ENCODE results near the gene CAMK2D.

The CAMK2D gene

DNA sequence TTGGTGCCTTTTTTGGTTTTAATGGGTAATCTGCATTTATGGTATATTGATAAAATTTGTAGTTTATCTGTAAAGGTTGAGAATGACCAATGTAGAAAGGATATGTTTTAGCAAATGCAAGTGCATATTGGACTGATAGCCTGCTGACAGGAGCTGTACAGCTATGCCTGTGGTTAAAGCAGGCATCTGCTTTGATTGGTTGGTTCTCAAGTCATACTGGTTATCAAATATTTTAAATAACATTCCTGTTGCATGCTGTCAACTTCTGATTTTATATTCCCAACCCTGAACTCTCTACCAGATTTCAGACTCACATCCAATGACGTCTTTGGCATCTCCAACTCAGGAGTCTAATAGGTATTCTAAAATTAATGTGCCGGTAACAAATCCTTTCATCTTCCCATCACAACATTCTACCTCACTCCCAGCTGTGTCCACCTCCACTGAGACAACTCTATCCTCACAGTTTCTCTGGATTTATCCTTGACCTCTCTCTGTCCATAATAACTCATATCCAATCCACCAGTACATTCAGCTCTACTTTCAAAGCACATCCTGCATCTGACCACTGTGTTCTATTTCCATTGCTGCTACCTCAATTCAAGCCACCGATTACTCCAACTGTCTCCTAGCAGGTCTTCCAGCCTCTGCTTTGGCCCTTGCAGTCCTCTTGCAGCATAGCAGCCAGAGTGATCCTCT lies 125.7 kb downstream of the CAMK2D start:
- DNase-seq: no peak

DNA sequence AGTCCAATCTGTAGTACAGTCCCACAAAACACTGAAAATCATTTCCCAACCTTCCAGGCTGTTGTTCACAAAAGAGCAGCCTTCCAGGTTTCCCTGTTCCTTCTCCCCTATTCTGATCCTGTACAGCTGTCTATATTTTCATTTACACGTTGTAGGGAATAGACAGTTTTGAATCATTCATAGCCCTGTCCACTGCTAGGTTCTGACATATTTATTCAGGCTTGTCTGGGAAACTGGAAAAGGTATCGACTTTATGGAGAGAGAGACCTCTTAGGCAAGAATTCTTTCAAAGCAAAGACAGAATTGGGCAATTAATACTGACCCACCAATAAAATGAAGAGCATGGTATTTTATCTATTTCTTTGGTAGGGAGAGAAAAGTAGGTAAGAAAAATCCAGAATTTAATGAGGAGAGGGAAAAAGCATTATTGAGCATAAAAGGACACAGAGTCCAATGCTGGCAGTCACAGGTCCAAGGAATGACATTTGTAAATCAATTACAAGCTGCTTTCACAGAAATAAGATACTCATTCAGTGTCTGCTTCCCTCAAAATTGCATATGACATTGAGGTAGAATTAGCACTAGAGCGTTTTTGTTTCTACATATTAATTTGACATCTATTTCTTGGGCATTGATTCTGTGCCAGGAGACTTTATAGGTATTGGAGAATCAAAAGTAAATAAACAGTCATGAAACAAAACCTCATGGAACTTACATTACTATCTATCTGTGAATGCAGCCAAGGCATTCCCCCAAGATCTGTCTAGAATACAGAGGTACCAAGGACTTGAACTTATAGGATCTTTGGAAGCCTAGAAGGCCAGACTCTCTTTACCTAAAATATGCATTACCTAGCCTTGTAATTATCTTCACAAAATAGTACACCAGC lies 127.2 kb downstream of the CAMK2D start:
- DNase-seq: no peak

DNA sequence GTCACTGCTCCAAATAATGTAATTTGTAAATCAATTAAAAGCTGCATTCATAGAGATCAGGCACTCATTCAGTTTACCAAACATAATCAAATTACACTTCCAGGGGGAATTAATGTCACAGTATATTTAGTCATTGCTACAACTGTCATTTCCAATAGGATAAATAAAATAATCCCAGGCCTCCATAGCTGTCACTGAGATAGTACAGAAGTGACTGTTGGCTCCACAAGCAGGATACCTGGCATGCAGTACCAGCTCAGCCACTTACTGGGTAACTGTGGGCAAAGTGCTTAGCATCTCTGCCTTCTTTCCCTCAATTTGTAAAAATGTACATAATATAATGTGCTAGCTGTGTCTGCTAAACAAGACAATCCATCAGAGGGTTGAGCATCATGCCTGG lies 128.1 kb downstream of the CAMK2D start:
- DNase-seq: no peak

GRCh38 chr4:113628711-113629110 lies 132.8 kb downstream of the CAMK2D start:
- DNase-seq: no peak

DNA sequence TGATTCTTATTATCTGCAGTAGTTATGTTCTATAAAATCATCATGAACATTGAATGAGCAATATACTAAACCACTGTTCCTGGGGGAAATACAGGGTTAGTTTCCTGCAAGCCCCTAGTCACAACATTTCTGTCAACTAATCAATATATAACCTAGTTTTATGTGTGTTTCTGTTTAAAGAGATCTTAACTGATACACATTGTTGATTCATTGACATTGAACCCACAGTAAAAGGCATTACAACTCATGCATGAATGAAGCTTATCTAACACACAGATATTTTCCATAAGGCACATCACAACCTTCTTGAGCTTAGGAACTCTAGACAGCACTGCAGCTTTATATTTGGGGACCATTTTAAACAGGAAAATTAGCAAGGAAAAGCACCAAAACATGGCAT lies 134.2 kb downstream of the CAMK2D start:
- DNase-seq: no peak

GRCh38 chr4:113625902-113626301 lies 135.6 kb downstream of the CAMK2D start:
- DNase-seq: no peak

DNA sequence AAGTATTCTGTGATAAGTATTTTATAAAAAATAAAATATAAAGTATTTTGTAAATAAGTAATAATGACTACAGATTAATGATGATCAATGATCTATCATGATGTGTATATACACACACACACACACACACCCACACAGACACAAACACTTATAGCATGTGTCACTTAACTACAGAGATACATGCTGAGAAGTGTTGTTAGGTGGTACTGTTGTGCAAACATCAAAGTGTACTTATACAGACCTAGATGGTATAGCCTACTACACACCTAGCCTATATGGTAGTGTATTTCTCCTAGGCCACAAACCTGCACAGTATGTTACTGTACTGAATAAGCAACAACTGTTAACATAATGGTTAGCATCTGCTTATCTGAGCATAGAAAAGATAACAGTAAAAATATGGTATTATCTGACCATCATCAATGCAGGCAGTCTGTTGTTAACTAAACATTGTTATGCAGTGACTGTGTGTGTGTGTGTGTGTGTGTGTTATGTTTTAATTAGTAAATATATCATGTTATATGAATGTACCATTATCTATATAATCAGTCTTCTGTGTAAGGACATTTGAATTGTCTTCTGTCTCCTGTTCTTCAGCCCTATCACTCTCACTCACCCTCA lies 138.2 kb downstream of the CAMK2D start:
- no peak for DNase-seq

GRCh38 chr4:113621633-113622032 lies 139.9 kb downstream of the CAMK2D start:
- no peak for DNase-seq

GRCh38 chr4:113620032-113620431 lies 141.5 kb downstream of the CAMK2D start:
- DNase-seq: no peak

GRCh38 chr4:113619526-113619925 lies 142.0 kb downstream of the CAMK2D start:
- DNase-seq: no peak

- DNase-seq: no peak
Measured at GRCh38 chr4:113618205-113618604, 143.3 kb downstream of the CAMK2D start.

DNA sequence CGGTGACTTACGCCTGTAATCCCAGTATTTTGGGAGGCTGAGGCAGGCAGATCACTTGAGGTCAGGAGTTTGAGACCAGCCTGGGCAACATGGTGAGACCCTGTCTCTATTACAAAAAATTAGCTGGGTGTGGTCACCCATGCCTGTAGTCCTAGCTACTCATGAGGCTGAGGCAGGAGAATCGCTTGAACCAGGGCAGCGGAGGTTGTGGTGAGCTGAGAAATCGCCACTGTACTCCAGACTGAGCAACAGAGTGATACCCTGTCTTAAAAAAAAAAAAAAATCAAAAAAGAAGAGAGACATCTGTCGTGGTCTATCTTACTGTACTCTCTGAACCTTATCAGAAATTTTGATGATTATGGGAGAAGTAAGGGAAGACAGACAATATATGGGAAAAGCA lies 144.3 kb downstream of the CAMK2D start:
- DNase-seq: no peak

DNA sequence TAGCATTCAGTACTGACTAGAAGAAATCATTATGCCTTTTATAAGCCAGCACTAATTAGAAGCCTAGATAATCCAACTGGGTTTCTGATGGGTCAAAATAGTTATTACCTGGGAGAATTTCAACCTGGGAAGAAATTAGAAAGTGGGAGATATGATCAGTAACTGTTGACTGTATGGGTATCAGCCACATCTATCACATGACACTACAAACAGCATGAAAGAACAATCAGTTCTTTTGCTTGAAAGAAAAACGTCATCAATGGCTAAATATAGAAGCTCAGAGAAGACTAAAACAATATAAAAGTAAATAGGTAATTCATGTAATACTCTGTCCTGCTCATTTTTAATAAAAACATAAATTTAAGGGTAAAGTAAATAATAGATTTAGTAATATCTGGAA lies 145.1 kb downstream of the CAMK2D start:
- no peak for DNase-seq

GRCh38 chr4:113614414-113614813 lies 147.1 kb downstream of the CAMK2D start:
- DNase-seq: no peak

DNA sequence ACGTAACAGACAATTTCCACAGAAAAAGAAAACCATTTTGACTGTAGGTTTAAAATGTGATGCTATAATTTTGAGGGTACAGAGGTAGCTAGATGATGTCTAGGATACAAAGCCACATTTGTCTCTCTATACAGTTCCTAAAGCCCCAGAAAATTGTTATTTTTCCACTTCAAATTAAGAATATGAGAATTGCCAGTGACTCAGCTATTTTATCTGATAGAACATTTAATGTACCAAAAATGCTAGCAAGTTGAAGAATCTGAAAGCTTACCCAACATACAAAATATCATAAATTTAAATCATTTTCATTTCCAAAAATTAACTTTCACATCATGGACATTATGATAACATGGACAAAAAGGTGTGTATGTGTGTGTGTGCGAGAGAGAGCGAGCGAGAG lies 148.0 kb downstream of the CAMK2D start:
- DNase-seq: no peak

DNA sequence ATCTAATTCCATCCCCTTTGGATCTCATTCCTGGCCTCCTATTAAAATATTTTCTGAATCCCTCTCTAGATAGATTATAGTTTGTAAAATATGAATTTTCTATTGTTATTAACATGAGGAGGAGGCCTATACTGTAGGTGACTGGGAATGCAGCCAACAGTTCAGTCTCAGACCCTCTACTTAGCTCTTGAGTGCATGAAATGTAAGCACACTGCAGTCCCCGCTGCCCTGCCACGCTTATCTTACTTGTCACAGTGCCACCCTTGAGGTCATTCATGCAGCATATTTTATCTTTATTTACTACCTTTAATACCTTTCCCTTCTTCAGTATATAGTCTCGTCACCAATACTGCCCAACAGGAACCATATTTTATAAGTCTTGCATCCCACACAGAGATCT lies 151.0 kb downstream of the CAMK2D start:
- no peak for DNase-seq

- DNase-seq: no peak
Measured at GRCh38 chr4:113607998-113608397, 153.5 kb downstream of the CAMK2D start.

DNA sequence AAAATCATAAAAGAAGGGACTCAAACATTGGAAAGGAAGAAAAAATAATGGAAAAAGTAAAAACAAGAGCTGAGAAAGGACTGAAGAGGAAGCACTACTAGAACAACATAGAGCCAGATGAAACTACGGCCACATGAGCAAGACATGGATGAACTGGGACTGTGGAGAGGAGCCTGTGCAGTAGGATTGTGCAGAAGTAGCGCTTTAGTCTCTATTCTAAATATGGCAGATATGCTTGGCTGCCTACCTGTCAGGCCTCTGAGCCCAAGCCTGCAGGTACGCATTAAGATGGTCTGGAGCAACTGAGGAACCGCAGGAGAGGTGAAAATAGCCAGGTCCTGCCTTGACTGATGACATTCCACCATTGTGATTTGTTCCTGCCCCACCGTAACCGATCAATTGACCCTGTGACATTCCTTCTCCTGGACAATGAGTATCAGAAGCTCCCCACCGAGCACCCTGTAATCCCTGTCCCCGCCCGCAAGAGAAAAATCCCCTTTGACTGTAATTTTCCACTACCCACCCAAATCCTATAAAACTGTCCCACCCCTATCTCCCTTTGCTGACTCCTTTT lies 154.3 kb downstream of the CAMK2D start:
- no peak for DNase-seq

GRCh38 chr4:113604955-113605354 lies 156.6 kb downstream of the CAMK2D start:
- no peak for DNase-seq

- DNase-seq: no peak
Measured at GRCh38 chr4:113603911-113604310, 157.6 kb downstream of the CAMK2D start.

DNA sequence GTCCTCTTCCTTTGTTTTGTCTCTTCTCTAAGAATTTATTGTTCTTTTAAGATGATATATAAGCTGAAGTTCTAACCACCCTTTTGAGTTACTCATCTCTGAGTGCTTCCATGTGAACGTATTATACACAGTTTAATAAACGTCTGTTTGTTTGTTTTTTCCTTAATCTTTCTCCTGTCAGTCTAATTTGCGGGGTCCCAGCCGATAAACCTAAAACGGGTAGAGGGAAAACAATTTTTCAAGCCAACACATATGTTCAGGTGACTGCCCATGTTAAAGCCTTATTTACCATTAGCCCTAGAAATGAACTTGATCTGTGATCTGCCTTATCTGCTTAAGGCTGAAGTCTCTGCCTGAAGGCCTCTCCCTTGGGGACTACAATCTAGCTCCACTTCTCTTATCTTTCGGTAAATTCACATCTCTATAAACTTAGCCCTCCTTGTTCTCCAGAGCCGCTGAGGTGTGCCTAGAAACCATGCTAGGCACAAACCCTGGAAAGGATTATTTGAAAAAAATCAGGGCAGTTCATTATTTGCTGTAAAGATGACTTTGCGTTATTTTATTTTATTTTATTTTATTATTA lies 158.8 kb downstream of the CAMK2D start:
- DNase-seq: no peak

DNA sequence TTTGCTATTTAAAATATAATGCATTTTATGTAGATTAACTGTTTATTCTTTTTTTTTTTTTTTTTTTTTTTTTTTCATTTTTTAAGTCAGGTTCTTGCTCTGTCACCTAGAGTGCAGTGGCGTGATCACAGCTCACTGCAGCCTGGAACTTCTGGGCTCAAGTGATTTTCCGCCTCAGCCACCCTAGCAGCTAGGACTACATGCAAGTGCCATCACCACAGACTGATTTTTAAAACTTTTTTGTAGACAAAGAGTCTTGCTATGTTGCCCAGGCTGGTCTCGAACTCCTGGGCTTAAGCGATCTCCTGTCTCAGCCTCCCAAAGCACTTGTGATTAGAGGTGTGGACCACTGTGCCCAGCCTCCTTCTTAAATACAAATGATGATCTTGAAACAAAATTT lies 159.9 kb downstream of the CAMK2D start:
- DNase-seq: no peak

DNA sequence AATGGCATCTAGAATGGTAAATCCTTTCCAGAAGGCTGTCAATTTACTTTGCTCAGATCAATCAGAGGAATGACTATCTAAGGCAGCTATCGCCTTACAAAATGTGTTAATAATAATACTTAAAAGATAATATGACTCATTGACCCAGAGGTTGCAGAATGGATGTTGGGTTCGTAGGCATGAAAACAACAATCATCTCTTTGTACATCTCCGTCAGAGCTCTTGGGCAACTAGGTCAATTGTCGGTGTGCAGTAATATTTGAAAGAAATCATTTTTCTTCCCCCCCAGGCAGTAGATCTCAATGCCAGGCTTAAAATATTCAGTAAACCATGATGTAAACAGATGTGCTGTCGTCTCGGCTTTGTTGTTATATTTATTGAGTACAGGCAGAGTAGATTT lies 165.1 kb downstream of the CAMK2D start:
- DNase-seq: no peak

Measured in effector CD8-positive, alpha-beta T cell (primary cell).